AG09309 (cell line): Measurements from ENCODE around the gene TAS2R39.

Source experiments
- DNase-seq: peaks from one replicate; pipeline ENCODE4 v3.0.0-alpha.2; 2010; ENCODE audit warnings: low read depth
- H3K4me3 ChIP-seq: 2 replicates; pipeline ENCODE4 v1.5.1; 2011; ENCODE audit warnings: mild to moderate bottlenecking, low read depth, low read length, moderate library complexity; ENCODE audit not compliant: control insufficient read depth
- CTCF ChIP-seq: IDR thresholded peaks from 2 replicates; pipeline ENCODE4 v1.5.1; 2011; ENCODE audit warnings: mild to moderate bottlenecking, low read depth, low read length, inconsistent platforms; ENCODE audit not compliant: insufficient read depth, control insufficient read depth; ENCODE audit errors: missing control alignments

TAS2R39 gene

DNA sequence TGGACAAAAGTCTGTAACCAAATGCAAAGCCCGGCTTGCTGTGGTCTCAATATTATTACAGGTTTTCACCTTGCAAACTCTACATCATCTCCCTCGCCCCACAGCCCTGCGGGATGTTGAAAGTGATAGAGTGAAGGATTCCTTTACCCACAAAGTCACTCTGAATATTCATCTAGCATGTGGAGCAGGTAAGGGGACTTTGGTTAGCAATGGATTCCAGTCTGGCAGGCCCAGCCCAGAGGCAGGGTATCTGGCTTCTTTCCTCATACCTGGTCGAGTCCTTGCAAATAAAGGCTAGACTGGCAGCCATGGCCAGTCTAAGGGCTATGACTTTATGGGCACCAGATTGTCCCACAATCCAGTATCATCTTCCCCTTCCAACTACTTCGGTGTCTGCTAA is 41.8 kb downstream of the TAS2R39 start:
- no peak for DNase-seq
- no peak overlapping the region for H3K4me3 ChIP-seq
- TF ChIP-seq CTCF, result no peak

- no peak for TF ChIP-seq CTCF
- no peak for DNase-seq
Measured at GRCh38 chr7:143227806-143228205, 44.6 kb downstream of the TAS2R39 start.

DNA sequence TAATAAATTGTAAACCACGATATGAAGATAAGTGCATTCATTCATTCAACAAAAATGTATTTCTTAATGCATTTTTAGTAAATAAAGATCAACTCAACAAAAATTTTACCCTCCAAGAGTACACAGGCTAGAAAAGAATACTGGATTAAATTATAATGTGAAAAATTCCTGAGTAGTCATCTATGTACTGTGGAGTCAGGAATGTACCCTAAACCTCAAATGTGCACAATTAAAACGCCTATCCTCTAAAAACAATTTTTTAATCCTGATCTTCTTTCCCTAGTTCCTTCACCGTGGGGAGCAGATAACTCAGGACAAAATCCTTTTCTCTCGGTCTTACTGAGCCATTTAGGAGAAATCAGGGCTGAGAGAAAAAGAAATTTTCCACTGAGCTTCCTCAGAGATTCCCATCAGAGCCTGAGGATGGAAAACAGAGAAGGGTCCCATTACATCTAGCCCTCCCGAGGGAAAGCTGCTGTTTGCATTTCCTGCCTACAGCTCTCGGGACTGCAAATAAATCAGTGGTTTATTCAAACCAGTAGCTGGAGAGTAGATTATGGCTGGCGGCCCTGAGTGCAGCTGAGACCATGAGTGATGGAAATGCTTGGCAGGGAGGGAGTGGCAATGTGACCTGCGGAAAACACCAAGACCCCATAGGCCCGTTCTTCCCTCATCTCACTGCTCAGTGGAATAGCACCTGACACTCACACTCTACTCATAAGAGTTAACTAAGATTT is 46.0 kb downstream of the TAS2R39 start:
- no peak for TF ChIP-seq CTCF
- DNase-seq, result no peak
- no peak overlapping the region for H3K4me3 ChIP-seq

More at GRCh38 chr7:143227806-143228205, 44.6 kb downstream of the TAS2R39 start:
- H3K4me3 ChIP-seq, result no peak overlapping the region

GRCh38 chr7:143230602-143231457 is 47.6 kb downstream of the TAS2R39 start:
- DNase-seq, result no peak

More at GRCh38 chr7:143230602-143231457, 47.6 kb downstream of the TAS2R39 start:
- no peak overlapping the region for H3K4me3 ChIP-seq
- TF ChIP-seq CTCF, result no peak
